GM12801 (cell line): ENCODE measurements around the gene WDR74.

Experiments
- TF ChIP-seq, protein P1 (sequence below): IDR thresholded peaks from one replicate; pipeline ENCODE4 v1.5.1; 2011; ENCODE audit warnings: control low read depth; ENCODE audit not compliant: insufficient read length; ENCODE audit errors: extremely low read depth

The WDR74 gene

DNA sequence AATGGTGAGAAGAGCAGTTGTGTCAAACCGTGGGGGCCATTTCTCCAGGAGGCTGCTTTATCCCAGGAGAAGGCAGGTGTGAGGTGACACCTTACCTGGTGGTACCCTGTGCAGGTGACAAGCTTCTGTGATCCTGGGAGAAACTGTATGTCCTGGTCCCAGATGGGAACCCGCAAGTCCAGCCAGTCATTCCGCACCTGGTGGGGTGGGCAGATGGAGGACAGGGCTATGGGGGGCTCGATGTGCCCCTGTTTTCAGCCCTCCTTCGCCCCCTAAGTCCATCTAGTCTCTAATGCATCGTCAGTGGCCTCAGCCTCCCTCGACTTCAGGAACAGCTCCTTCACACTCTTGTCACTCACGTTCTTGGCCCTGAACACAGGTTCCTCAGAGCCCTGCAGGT, 4.1 kb downstream of the WDR74 start:
- TF ChIP-seq, protein P1, sequence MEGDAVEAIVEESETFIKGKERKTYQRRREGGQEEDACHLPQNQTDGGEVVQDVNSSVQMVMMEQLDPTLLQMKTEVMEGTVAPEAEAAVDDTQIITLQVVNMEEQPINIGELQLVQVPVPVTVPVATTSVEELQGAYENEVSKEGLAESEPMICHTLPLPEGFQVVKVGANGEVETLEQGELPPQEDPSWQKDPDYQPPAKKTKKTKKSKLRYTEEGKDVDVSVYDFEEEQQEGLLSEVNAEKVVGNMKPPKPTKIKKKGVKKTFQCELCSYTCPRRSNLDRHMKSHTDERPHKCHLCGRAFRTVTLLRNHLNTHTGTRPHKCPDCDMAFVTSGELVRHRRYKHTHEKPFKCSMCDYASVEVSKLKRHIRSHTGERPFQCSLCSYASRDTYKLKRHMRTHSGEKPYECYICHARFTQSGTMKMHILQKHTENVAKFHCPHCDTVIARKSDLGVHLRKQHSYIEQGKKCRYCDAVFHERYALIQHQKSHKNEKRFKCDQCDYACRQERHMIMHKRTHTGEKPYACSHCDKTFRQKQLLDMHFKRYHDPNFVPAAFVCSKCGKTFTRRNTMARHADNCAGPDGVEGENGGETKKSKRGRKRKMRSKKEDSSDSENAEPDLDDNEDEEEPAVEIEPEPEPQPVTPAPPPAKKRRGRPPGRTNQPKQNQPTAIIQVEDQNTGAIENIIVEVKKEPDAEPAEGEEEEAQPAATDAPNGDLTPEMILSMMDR, result no peak

DNA sequence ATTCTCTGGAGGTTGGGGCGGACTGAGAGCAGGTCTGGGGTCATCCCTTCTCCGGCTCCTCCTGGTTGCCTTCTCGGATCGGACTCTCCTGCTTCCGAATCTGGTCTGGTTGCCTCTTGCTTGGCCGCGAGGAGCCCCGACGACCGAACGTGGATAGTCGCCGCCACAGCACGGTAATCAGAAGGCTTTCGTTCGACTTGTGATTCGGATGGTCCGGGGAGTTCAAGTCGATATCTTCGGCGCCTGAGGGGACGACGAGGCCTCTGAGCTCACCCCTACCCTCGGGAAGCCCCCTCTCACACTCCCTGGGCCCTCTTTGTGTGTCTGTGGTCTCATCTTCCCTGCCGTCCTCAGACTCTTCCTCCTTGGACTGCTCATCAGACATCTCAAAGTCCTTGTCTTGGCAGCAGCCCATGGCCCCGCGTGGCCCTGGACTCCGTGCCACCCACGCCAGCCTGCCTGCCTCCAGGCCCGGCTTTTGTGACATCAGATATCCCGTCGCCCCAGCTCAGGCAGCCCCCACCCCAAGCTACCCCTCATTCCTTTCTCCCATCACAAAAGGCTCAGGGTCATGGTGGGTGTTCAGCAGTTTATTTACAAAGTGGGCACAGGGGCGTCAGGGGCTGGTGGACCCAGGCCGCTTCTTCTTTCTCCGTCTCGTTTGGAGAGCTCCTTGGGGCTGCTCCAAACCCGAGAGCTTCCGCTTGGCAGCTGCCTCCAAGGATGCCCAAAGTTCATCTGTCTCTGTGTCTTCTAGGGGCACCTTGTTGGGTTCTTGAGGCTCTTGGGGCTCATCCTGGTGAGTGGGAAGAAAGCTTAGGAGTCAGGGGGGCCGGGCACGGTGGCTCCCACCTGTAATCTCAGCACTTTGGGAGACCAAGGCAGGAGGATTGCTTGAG, 6.8 kb downstream of the WDR74 start, which contains the start of gene TEX54:
TSS of gene TEX54 (minus strand) at position 506 of the 899 bp plus-strand sequence.
- TF ChIP-seq, protein P1, result no peak

DNA sequence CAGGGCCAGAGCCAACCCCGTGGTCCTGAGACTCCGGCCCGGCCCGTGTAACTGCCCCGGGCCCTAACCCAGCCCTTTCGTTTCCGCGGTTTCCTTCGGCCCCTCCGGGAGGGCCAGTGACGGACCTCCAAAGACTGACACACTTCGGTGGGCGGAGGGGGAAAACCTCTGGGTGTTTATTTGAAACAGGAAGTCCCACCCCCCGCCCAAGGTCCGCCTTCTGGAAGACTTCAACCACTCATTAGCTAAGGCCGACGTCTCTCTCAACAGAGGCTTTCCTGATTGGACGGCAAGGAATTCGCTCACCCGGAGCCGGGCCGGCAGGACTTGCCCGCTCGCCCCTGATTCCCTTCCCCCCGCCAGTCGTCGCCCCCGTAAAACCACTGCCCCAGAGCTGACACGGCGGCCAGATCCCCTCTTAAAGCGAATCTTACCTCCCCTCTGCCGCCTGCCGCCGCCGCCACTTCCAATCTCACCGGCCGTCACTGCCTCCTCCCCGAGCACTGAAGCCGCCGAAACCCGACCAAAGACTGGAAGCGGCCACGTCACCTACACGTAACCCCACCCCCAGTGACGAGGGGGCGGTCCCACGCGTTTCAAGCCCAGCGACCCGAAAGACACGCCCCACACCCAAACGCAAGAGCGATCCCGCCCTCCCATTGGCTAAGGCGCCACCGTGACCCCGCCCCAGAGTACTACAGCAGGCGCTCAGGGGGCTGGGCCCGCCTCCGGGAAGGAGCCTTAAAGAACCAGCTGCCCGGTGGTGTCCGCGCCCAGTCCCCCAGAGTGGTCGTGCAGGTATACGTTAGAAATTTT, 7.7 kb downstream of the WDR74 start, which contains the start of gene STX5:
TSS of gene STX5 (minus strand) at position 532 of the 816 bp plus-strand sequence. CDS start 808 bp downstream, outside the sequence.
- TF ChIP-seq, protein P1, result no peak

DNA sequence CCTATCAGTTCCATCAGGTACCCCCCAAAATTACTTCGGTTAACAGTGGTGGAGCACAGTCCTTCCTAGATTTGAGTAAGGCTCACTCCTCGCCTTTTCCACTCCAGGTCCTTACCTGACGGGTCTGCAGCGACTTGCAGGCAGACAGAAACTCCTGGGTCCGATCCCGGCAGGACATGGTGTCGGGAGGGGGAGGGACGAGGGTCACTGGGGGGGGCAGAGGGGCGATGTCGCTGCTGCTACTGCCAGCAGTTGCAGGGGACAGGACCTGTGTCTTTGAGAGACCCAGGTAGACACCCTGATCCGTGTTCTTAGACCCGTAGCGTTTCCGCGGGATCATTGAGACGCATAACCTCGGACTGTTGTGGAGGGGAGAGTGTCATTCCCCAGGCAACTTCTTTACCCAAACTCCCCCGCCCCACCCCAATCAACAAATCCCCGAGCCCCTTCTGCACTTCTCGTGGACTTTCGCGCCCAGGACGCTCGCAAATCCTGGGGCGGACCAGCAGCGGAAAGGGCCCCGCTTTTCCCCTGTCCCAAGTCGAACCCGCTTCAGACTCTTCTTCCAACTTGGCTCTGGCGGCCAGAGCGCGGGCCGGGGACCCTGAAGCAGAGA, 8.4 kb downstream of the WDR74 start:
- TF ChIP-seq, protein P1, result no peak

DNA sequence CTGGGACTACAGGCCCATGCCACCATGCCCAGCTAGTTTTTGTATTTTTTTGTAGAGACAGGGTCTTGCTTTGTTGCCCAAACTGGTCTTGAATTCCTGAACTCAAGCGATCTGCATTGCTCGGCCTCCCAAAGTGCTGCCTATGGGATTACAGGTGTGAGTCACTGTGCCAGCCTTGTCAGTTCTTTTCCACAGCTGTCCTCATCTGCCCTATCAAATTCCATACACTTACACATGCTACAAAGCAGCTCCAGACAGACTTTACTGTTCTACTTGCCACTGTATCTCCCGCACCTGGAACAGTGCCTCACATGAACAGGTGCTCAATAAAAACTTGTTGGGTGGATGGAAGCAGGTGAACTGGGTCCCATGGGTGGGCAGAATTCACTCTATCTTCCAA, 15.7 kb downstream of the WDR74 start:
- TF ChIP-seq, protein P1, result no peak

DNA sequence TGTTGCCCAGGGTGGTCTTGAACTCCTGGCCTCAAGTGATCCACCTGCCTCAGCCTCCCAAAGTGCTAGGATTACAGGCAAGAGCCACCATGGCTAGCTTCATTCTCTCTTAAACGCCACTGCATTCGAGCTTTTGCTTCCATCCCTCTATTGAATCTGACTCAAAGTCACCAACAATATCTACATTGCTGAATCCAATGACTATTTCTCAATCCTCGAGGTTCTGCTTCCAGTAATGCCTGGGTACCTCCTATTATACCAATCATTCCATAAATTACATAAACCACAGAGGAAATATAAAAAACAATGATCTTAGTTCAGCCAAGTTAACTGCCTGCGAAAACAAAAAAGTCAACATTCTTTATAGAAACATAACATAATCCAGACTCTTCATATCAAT, 22.3 kb downstream of the WDR74 start:
- TF ChIP-seq, protein P1, result no peak

DNA sequence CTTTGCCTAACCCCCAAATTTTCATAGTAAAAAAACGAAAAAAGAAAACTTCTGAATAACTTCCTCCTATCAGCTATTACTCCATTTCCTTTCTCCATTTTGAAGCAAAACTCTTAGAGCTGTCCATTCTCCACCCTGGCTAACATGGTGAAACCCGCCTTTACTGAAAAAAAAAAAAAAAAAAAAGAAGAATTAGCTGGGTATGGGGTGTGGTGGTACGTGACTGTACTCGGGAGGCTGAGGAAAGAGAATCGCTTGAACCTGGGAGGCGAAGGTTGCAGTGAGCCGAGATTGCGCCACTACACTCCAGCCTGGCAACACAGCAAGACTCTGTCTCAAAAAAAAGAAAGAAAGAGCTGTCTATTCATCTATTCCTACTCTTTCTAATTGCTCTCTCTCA, 22.8 kb downstream of the WDR74 start:
- TF ChIP-seq, protein P1, result no peak
